ENCODE measurements around the gene TMEM14C.
"Not testable (repeated sequence)": the region's sequence is repeated elsewhere in the genome, so short reads cannot be mapped to it uniquely, and the experiment has no call there.

The TMEM14C gene

DNA sequence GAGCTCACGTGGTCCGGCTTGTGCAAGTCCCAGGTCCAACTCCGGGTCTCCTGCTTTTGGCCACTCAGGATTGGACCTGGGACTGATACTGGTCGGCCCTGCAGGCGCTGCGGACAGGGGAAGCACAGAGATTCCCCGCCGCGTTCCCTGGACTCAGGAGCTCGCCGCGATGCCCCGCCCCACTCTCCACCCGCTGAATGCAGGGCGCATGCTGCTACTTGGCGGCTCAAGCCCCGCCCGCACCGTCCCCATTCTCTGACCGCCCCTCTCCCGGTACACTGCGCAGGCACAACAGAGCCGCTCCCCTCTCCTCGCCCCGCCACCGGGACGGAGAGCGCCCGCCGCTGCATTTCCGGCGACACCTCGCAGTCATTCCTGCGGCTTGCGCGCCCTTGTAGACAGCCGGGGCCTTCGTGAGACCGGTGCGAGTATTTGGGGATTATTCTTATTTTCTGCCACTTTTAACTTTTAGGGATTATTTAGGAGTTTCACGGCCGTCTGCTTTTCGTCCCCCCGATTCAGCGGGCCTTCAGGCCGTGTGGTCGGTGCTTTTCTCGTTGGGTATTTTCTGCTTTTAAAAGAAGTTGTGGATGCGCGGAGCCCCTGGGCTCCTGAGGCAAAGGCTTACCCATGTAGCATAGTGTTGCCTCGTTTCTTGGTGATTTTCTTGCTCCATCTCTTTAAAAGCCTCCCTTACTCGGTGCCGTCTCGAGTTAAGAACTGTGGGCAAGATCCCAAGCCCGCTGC, at the start of gene TMEM14C:
TSS of gene TMEM14C (plus strand) at position 251 of the 747 bp plus-strand sequence. CDS start 1,544 bp downstream, outside the sequence.
- no peak for FAIRE-seq

DNA sequence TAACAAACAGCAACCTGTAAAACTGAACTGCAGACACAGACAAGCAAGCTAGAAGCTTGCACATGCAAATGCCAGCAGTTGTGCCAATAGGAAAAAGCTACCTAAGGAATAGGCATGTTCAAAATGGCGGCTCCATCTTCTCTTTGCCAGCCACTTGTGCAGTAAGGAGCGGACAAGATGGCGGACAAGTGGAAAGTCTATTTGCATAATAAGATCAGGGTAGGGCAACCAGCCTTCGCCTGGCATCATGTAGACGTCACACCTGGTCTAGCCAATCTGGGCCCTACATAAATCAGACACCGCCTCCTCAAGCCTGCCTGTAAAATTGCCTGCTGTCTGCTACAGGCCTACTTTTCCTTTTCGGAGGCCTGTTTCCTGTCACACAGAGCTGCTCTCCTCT, 46.5 kb upstream of the TMEM14C start:
- FAIRE-seq: no peak

DNA sequence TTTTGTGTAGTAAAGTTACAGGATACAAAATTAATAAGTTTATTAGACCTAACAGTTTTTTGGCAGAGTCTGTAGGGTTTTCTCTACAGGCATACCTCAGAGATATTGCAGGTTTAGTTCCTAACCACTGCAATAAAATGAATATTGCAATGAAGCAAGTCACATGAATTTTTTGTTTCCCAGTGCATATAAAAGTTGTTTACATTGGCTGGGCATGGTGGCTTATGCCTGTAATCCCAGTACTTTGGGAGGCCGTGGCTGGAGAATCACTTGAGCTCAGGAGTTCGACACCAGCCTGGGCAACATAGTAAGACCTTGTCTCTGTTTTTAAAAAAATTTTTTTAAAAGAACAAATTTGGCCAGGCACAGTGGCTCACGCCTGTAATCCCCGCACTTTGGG, 44.4 kb upstream of the TMEM14C start:
- FAIRE-seq: no peak

DNA sequence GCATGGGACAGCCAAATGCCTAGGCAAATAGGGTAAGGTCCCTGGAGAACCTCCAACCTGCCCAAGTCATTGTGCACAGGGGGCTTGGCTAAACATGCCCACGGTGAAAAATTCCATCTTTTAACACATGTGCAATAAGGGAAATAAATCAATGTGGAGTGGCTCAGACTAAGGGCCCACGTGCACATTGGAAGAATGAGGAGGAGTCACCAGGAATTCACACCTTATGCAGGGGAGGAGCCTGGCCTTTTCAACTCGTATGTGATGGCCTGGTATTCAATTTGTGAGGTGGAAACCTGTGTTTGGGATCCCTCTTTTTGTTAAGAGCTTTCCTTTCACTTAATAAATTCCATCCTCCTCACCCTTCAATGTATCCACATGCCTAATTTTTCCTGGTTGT, 41.1 kb upstream of the TMEM14C start:
- FAIRE-seq: no peak

DNA sequence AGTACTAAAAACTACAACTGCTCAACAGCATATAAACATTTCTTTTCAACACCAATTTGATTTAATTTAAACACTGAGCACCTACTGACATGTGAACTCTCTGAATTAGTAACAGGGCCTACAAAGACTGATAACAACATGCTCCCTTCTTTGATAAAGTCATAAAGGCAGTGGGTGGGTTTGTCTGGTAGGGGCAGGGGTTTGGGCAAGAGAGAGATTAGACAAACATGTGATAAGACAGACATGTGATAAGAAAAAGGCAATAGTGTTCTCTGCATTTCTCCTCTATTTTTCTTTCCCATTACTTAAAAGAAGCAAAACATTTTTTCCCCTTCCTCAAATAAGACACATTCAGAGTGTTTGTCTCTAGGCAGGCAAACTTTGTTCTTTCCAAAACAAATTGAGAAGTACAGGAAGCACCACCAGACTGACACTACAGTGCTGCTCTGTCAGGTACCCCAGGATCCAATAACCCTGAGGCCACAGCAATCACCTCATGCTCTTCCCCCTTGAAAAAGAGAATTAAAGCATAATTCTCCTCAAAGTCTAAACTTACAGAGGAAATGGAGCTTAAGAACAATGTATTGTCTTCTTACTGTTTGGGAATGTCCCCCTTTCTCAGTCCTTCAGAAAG, 40.4 kb upstream of the TMEM14C start:
- no peak for FAIRE-seq

DNA sequence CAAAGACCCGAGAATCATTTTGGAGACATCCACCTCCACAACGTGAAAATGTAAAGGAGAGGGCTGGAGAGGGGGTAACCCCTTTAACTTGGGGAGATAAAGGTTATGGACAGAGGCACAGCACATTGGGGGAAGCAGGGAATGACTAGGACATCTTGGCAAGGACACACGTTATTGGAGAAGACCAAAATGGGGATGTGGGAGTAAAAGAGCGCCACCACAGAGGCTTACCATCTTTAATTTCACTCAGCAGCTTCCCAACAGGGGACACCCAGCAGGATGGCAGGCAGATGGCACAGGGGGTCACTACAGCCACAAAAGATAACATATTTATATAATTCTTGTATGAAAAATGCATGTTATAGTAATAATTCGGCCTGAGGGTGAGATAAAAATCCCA, 38.3 kb upstream of the TMEM14C start:
- FAIRE-seq: no peak

DNA sequence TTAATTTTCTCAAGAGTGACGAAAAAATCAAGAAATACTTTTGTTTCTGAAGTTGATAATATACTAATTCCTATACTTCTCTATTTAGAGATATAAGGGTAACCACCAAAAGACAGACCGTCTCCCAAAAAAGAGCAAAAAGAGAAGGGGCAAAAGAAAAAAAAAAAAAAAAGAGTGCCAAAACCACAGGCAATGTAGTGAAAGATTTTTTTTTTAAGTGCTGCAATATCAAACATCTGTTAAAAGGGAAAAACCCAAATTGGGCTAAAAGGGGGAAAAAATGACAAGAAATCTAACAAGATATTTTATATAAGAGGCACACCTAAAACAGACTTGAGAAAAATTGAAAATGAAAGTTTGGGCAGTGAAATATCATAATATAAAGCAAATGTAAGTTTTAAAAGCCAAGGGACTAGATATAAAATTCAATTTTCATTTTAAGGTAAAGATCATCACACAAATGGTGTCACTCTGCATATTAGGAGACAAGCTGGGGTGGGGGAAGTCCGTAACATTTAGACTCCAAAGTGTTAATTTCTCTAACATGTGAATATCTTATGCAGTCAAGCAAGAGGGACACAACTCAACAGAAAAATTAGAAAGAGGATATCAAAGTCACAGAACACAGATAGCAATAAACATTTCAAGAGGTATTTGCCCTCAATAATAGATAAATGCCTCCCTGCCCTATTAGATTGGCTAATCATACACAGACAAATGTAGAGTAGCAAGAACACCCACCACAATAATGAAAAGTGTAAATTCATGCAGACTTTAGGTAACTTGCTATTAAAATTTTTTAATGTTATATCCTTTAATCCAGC, 37.6 kb upstream of the TMEM14C start:
- FAIRE-seq: no peak

DNA sequence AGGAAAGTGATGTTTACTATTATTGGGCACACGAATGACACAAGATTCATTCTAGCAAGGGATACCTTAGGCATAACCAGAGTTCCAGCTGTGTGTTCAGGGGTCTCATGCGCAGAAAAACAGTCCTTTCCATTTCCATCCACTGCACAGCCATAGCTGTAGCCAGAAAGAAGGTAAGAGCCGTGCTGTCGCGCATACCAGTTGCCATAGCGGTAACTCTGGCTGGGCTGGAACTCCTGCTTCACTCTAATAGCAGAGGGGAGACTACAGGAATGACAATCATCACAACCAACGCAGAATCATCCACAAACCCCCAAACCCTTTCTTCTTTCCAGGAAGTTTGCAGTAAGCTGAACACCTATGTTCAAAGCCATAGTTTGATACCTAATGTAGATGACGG, 36.0 kb upstream of the TMEM14C start:
- FAIRE-seq: no peak

DNA sequence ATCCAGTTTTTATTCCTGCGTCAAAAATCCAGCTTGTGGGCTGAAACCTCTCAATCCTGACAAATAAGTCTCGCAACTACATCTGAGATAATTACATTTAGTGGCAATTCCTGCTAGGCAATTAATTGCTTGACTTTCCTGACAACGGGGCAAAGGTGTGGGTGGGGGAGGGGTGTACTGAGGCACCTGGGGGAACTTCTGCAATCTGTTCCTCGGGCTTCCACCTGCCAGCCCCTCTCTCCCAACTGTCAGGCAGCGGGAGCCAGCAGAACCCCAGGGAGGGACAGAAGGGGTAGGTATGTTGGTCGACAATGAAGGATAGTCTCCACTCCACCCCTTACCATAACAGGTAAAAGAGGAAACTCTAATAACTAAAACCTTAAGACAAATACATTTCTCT, 35.3 kb upstream of the TMEM14C start:
- no peak for FAIRE-seq

DNA sequence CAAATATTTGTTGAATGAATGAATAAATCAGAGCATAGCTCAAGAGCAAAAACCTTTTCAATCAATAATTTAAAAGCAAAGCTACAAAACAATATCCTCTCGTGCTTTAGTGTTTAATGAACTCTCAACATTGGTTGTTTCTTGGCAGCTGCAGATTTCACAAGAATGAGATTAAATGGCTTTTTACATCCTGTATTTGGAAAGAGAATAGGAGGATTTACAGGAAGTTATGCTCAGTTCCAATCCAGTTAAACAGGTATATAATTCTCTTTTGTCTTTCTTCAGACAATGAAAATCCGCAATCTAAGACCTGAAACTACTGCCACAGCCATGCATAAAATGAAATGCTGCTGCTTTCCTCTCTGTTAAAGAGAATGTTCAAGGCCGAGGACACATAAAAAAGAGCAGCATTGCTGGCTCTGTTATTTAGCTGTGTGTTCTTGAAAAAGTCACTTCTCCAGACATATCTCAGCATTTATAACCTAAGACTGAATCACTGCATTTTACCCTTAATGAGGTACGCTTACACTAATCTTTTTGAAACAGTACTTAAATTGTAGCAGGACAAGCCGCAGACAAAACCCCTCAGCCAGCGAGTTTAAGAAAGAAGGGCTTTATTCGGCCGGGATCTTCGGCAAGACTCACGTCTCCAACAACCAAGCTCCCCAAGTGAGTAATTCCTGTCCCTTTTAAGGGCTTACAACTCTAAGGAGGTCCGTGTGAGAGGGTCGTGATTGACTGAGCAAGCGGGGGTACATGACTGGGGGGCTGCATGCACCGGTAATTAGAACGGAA, 32.0 kb upstream of the TMEM14C start:
- FAIRE-seq: peak; percentile 11

DNA sequence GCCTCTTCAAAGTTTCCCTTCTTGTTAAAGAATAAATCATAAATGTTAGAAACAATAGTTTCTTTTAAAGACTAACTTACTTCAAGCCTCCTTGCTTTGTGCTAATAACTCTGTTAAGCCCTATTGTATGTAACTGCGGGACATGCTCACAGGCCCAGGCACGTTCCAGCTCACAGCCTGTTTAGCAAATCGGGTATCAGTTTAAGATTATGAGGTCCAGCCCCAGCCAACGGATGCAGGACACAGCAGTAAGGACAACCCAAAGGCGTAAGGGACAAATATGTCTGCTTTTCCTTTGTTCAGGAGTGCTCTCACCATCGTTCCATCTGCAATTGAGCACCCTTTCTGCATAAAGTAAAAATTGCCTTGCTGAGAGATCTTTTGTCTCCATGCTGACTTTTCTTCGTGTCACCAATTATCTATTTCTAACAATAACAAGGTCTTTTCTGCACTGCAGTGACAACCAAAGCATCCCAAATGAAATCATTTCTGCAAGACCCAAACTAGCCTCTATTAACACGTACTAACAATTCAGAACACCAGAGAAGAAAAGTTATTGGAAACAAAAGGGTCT, 29.8 kb upstream of the TMEM14C start:
- no peak for FAIRE-seq

DNA sequence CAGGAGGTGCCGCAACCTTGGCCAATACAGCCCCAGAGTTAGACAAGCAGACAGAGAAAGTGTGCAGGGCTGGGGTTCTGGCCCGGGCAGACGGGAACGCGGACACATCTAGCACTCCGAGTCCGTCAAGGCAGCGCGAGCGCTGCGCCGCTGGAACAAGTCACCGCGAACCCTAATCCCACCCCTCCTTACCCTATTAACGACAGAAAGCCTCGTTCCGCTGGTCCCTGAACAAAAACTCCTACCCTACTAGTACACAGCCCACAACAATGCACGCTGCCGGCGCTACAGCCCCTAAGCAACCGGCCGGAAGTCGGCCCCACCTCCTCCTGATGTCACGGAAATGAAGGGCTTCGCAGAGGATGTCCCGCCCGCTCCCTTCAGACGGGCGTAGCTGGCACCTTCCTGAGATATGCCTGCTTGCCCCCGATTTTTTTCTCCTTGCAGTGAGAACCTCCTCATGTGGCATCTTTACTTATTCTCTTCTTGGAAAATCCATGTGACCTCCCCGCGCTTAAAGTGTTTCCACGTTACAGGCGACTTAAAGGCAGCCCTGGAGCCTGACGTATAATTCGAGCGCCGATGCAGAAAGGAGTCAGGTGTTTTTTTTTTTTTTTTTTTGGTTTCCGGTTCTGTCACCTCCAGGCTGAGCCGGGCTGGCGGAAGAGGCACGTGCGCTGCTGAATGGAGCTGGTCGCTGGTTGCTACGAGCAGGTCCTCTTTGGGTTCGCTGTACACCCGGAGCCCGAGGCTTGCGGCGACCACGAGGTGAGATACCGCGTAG, 28.4 kb upstream of the TMEM14C start, which contains the start of the genes C6orf52 and PAK1IP1:
TSS of gene C6orf52 (minus strand) at position 315 of the 784 bp plus-strand sequence. CDS start 7,066 bp downstream, outside the sequence.
TSS of gene PAK1IP1 (plus strand) at position 671 of the 784 bp plus-strand sequence. CDS start at position 685, 14 bp downstream.
- peak; percentile 26 for FAIRE-seq

DNA sequence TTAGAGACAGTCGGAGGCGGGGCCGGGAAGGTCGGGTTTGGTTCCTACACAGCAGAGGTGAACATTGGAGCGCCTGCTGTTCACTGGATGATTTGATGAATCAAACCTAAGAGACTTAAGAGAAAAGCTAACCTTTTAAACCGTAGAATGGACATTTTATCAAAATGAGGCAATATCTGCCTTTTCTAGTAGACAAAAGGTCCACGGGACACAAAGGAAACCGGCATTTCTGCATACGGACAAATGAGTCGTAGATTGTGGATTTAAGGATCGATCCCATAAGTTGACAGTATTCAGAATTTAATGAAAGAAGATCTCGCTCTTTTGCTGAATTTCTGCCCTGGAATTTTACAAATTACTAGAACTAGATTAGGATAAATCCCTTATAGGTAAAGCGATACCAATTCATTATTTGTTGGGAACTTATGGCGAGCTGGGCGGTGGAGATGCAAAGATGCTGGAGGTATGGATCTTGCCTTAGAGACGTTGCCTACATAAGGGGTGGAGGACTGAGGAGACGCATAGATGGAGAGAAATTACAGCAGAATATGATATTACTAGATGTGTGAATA, 27.7 kb upstream of the TMEM14C start:
- no peak for FAIRE-seq

DNA sequence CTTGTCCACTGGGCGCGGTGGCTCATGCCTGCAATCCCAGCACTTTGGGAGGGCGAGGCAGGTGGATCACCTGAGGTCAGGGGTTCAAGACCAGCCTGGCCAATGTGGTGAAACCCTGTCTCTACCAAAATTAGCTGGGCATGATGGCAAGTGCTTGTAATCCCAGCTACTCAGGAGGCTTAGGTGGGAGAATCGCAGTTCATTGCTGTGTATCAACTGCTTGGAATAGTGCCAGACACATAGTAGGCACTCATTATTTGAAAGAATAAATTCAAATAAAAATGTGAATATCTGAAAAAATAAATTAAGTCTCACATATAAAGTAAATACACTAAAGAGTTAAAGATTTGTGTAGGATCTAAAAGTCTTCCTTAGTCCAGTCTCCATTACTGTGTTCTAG, 26.2 kb upstream of the TMEM14C start:
- FAIRE-seq: no peak

DNA sequence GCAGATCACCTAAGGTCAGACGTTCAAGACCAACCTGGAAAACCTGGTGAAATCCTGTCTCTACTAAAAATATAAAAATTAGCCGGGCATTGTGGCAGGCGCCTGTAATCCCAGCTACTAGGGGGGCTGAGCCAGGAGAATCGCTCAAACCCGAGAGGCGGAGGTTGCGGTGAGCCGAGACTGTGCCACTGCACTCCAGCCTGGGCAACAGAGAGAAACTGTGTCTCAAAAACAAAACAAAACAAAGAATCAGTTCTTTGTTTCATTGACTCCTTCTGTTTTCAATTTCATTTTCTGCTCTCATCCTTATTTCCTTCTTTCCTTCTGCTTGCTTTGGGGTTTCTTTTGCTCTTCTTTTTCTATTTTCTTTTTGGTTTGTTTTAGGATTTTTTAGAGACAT, 8.9 kb upstream of the TMEM14C start:
- FAIRE-seq: no peak

DNA sequence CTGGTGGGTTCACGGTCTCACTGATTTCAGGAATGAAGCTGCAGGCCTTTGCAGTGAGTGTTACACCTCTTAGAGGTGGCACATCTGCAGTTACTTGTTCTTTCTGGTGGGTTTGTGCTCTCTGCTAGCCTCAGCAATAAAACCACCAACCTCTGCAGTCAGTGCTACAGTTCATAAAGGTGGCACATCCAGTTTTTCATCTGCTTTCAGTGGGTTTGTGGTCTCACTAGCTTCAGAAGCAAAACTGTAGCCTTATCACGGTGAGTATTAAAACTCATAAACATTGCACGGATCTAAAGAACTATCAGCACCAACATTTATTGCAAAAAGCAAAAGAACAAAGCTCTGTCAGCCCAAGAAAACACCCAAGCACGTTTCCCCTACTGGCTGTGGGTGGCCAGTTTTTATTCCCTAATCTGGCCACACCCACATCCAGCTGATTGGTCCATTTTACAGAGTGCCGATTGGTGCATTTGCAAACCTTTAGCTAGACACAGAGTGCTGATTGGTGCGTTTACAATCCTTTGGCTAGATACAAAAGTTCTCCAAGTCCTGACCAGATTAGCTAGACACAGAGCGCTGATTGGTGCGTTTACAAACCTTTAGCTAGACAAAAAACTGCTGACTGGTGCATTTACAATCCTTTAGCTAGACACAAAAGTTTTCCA, 3.4 kb upstream of the TMEM14C start:
- no peak for FAIRE-seq

DNA sequence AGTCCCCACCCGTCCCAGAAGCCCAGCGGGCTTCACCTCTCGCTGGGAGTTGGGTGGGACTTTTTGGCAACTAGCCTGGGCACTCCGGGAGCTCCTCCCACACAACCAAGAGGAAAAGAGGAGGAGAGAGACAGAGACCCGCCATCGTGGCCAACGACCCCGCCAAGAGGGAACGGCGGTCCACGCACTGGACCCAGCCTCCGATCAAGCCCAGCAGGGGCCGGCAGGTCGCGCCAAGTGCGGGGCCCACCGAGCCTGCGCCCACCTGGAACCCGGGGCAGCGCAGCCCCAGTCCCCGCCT, 3.0 kb upstream of the TMEM14C start:
- no peak for FAIRE-seq

DNA sequence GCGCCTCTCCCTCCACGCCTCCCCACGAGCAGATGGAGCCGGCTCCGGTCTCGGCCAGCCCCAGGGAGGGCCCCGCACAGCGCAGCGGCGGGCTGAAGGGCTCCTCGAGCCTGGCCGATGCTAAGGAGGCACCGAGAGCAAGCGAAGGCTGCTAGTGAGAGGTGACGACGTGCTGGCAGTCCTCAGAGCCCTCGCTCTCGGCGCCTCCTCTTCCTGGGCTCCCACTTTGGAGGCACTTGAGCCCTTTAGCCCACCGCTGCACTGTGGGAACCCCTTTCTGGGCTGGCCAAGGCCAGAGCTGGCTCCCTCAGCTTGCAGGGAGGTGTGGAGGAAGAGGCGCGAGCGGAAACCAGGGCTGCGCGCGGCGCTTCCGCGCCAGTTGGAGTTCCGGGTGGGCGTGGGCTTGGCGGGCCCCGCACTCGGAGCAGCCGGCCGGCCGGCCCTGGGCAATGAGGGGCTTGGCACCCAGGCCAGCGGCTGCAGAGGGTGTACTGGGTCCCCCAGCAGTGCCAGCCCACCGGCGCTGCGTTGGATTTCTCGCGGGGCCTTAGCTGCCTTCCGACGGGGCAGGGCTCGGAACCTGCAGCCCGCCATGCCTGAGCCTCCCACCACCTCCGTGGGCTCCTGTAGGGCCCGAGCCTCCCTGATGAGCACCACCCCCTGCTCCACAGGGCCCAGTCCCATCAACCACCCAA, 2.5 kb upstream of the TMEM14C start:
- FAIRE-seq: no peak

DNA sequence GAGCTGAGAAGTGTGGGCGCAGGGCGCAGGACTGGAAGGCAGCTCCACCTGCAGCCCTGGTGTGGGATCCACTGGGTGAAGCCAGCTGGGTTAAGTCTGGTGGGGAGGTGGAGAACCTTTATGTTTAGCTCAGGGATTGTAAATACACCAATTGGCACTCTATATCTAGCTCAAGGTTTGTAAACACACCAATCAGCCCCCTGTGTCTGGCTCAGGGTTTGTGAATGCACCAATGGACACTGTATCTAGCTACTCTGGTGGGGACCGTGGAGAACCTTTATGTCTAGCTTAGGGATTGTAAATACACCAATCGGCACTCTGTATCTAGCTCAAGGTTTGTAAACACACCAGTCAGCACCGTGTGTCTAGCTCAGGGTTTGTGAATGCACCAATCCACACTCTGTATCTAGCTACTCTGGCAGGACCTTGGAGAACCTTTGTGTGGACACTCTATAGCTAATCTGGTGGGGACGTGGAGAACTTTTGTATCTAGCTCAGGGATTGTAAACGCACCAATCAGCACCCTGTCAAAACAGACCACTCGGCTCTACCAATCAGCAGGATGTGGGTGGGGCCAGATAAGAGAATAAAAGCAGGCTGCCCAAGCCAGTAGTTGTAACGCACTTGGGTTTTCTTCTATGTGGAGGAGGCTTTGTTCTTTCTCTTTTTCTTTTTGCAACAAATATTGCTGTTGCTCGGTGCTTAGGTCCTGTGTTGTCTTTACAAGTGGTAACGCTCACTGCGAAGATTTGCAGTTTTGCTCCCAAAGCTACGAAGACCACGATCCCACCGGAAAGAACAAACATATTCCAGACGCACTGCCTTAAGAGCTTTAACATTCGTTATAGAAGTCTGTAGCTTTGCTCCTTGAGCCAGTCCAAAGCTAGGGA, 1.7 kb upstream of the TMEM14C start:
- FAIRE-seq: not testable (repeated sequence)

Measured in TTC549 (cell line).